ENCODE results near the gene SH3PXD2B. TPM values are rescaled to one million over a fixed set of nuclear protein-coding genes. Genes with fewer than 3 reads are reported as not detected.

SH3PXD2B gene
- total and polyA plus RNA-seq, 10 of the 15 experiments (the other 5 are each of a cell fraction or from before 2014, with no cell fraction given): 0.05 to 1.6 (median 0.57) TPM

DNA sequence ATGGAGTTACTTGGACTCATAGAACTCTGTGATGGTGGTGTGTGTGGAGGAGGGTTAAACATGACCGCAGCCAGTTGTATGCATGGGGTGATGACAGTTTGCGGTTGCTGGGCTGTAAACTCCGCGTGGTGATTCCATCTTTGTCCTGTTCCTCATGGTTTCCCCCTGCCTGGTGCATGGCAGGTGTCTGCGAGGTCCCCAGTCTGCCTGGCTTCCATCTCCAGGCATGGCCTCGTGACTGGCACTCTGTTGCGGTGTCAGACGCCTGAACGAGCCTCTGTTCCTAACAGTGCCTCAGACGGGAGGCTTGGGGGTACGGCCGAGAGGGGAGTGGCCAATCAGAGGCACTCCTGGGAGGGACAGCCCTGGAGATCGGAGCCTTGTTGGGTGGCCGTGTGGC is 33.9 kb upstream of the SH3PXD2B start:
- 47% methylated on average over 14 of the region's 14 CpGs for WGBS (ENCODE audit: insufficient coverage, insufficient replicate concordance, low lambda C conversion rate, missing lambda C conversion rate)
- RAD21 ChIA-PET (ENCODE audit: unreplicated experiment): no interaction called here
- in situ Hi-C loops (cut with MboI): no loop called here
- SMC1A ChIA-PET (ENCODE audit: uncharacterized antibody, unreplicated experiment): no interaction called here
- H3K79me2 ChIP-seq (ENCODE audit: control insufficient read depth, insufficient read depth, low read length): no peaks in the 10 kb centered on the region
- H3K27ac ChIP-seq (ENCODE audit: control insufficient read depth, insufficient read depth): no peak overlapping the region
- H3K27me3 ChIP-seq (replicated peaks in 1 of 2; ENCODE audit: control insufficient read depth in 2 of 2, insufficient read depth in 2 of 2, low read length in 1 of 2): no peaks in the 10 kb centered on the region; a peak in 1 of 4 replicates
- ATAC-seq (no peak), DNase-seq (ENCODE audit: low read depth, low spot score) (no peak), FAIRE-seq (no peak)
- no peaks in the 10 kb centered on the region; the same call in 2 of the 3 replicates for H3K9me3 ChIP-seq (replicated peaks; ENCODE audit: control insufficient read depth, insufficient read depth, low read length)
- H3K9ac ChIP-seq (ENCODE audit: control insufficient read depth, insufficient read depth, low read length): no peak overlapping the region
- BruUV-seq (replicated peaks): no TSS peak
- intact Hi-C loops (cut with micrococcal nuclease; ENCODE audit: unreplicated experiment): no loop called here
- no peak overlapping the region for H3K4me3 ChIP-seq
- H3K4me2 ChIP-seq (ENCODE audit: control insufficient read depth, insufficient read depth): no peak overlapping the region
- no peak overlapping the region for H2AFZ ChIP-seq (ENCODE audit: control insufficient read depth, low read depth, low read length)
- no peaks in the 10 kb centered on the region for H4K20me1 ChIP-seq (ENCODE audit: control insufficient read depth, insufficient read depth)
- CTCF ChIA-PET: no interaction called here
- no peaks in the 10 kb centered on the region for H3K4me1 ChIP-seq (ENCODE audit: control insufficient read depth, insufficient read depth, low read length)
- H3K36me3 ChIP-seq (ENCODE audit: control insufficient read depth in 2 of 2, insufficient read depth in 2 of 2, low read length in 1 of 2): no peaks in the 10 kb centered on the region
- TF ChIP-seq FOXM1 (IDR thresholded peaks at IDR 0.05; ENCODE audit: low read depth, low read length): no peak
- TF ChIP-seq MTA3 (IDR thresholded peaks at IDR 0.05; ENCODE audit: borderline replicate concordance, low read length): no peak
- TF ChIP-seq SIX5 (IDR thresholded peaks at IDR 0.05; ENCODE audit: low read depth, low read length, severe bottlenecking): no peak
- no peak for TF ChIP-seq TBL1XR1 (IDR thresholded peaks at IDR 0.05; ENCODE audit: low read depth, low read length)
- POLR2A ChIA-PET: no interaction called here

- Histone ChIP-seq H3K27me3 (replicated peaks in 1 of 2; ENCODE audit: control insufficient read depth in 2 of 2, insufficient read depth in 2 of 2, low read length in 1 of 2) (no peaks in the 10 kb centered on the region), H3K4me3 (no peak overlapping the region), H3K27ac (ENCODE audit: control insufficient read depth, insufficient read depth) (no peak overlapping the region), H4K20me1 (ENCODE audit: control insufficient read depth, insufficient read depth) (no peaks in the 10 kb centered on the region), H3K9ac (ENCODE audit: control insufficient read depth, insufficient read depth, low read length) (no peak overlapping the region), H2AFZ (ENCODE audit: control insufficient read depth, low read depth, low read length) (no peak overlapping the region), H3K79me2 (ENCODE audit: control insufficient read depth, insufficient read depth, low read length) (no peaks in the 10 kb centered on the region), H3K9me3 (replicated peaks; ENCODE audit: control insufficient read depth, insufficient read depth, low read length) (no peaks in the 10 kb centered on the region; the same call in 2 of the 3 replicates), H3K4me1 (ENCODE audit: control insufficient read depth, insufficient read depth, low read length) (no peaks in the 10 kb centered on the region), H3K36me3 (ENCODE audit: control insufficient read depth in 2 of 2, insufficient read depth in 2 of 2, low read length in 1 of 2) (no peaks in the 10 kb centered on the region), H3K4me2 (ENCODE audit: control insufficient read depth, insufficient read depth) (no peak overlapping the region)
- RAD21 ChIA-PET (ENCODE audit: unreplicated experiment): no interaction called here
- BruUV-seq (replicated peaks): no TSS peak
- intact Hi-C loops (cut with micrococcal nuclease; ENCODE audit: unreplicated experiment): no loop called here
- ATAC-seq: no peak
- in situ Hi-C loops (cut with MboI): no loop called here
- 29% methylated on average over 9 of the region's 9 CpGs for WGBS (ENCODE audit: insufficient coverage, insufficient replicate concordance, low lambda C conversion rate, missing lambda C conversion rate)
- no peak for FAIRE-seq
- SMC1A ChIA-PET (ENCODE audit: uncharacterized antibody, unreplicated experiment): no interaction called here
- POLR2A ChIA-PET: no interaction called here
- CTCF ChIA-PET: no interaction called here
- no peak for DNase-seq (ENCODE audit: low read depth, low spot score)
- TF ChIP-seq GABPA (IDR thresholded peaks at IDR 0.05; ENCODE audit: low read depth) (no peak), SMARCA5 (IDR thresholded peaks at IDR 0.05) (no peak), LARP7 (IDR thresholded peaks at IDR 0.05) (no peak), ASH2L (IDR thresholded peaks at IDR 0.05; ENCODE audit: borderline replicate concordance, low read depth) (no peak), TCF7 (IDR thresholded peaks at IDR 0.05; ENCODE audit: borderline replicate concordance) (no peak), TARDBP (IDR thresholded peaks at IDR 0.05; ENCODE audit: borderline replicate concordance) (no peak), POLR2AphosphoS2 (IDR thresholded peaks at IDR 0.05; ENCODE audit: low read depth, low read length) (no peak), NFYA (IDR thresholded peaks at IDR 0.05; ENCODE audit: borderline replicate concordance, low read depth, low read length) (no peak), CEBPB (IDR thresholded peaks at IDR 0.05; ENCODE audit: borderline replicate concordance in 1 of 2, low read depth in 2 of 2, low read length in 2 of 2) (no peak), TCF12 (IDR thresholded peaks at IDR 0.05; ENCODE audit: low read depth, low read length) (no peak), TBL1XR1 (IDR thresholded peaks at IDR 0.05; ENCODE audit: low read depth, low read length) (no peak), SRF (IDR thresholded peaks at IDR 0.05; ENCODE audit: low read depth in 2 of 2, low read length in 2 of 2) (no peak), MLLT1 (IDR thresholded peaks at IDR 0.05) (no peak)
- TF ChIP-seq, protein P1, sequence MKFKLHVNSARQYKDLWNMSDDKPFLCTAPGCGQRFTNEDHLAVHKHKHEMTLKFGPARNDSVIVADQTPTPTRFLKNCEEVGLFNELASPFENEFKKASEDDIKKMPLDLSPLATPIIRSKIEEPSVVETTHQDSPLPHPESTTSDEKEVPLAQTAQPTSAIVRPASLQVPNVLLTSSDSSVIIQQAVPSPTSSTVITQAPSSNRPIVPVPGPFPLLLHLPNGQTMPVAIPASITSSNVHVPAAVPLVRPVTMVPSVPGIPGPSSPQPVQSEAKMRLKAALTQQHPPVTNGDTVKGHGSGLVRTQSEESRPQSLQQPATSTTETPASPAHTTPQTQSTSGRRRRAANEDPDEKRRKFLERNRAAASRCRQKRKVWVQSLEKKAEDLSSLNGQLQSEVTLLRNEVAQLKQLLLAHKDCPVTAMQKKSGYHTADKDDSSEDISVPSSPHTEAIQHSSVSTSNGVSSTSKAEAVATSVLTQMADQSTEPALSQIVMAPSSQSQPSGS (IDR thresholded peaks at IDR 0.05; ENCODE audit: low read length): no peak
Observed at GRCh38 chr5:172487671-172488070, 33.3 kb upstream of the SH3PXD2B start.

Measured in GM12878 (cell line).